NK-92 (cell line): ENCODE results near the gene DNER.
"Not testable (repeated sequence)": the region's sequence is repeated elsewhere in the genome, so short reads cannot be mapped to it uniquely, and the experiment has no call there.

Experiments used
- DNase-seq: peaks from one replicate; lab custom pipeline; 2025; ENCODE audit not compliant: unreplicated experiment; lab: John Stamatoyannopoulos, UW

DNER gene, protein sequence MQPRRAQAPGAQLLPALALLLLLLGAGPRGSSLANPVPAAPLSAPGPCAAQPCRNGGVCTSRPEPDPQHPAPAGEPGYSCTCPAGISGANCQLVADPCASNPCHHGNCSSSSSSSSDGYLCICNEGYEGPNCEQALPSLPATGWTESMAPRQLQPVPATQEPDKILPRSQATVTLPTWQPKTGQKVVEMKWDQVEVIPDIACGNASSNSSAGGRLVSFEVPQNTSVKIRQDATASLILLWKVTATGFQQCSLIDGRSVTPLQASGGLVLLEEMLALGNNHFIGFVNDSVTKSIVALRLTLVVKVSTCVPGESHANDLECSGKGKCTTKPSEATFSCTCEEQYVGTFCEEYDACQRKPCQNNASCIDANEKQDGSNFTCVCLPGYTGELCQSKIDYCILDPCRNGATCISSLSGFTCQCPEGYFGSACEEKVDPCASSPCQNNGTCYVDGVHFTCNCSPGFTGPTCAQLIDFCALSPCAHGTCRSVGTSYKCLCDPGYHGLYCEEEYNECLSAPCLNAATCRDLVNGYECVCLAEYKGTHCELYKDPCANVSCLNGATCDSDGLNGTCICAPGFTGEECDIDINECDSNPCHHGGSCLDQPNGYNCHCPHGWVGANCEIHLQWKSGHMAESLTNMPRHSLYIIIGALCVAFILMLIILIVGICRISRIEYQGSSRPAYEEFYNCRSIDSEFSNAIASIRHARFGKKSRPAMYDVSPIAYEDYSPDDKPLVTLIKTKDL

GRCh38 chr2:229714080-229714735 is at the start of gene DNER:
DNER (minus strand) TSS chr2:229714555; CDS start chr2:229714423, 132 bp downstream.
- no peak for DNase-seq

DNA sequence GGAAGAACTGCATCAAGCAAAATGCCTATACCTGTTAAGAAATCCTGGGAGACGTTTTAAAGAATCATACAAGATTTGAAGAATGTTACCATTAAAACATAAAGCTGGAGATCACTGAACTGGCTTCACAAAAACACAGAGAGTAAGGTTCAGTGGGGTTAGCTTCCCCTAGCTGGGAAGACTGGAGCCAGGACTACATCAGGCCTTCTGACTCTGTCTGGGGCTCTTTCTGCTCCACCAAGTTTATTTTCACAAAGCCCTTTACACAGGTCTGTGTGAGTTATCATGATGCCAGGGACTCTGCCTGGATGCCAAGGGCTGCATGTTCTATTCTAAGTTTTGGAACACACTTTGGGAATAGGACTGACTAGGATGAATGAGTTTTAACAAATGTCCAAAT is 47.3 kb upstream of the DNER start:
- DNase-seq = no peak

DNA sequence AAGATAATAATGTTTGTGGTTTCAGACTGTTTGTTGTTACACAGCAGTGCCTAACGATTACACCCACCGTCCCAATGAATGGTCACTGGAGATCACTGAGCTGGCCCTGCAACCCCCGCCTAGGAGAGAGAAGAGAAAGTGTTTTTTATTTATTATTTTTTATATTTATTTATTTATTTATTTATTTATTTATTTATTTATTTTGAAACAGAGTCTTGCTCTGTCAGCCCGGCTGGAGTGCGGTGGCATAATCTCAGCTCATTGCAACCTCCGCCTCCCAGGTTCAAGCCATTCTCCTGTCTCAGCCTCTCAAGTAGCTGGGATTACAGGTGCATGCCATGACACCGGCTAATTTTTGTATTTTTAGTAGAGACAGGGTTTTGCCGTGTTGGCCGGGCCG is 43.1 kb upstream of the DNER start:
- not testable (repeated sequence) for DNase-seq

DNA sequence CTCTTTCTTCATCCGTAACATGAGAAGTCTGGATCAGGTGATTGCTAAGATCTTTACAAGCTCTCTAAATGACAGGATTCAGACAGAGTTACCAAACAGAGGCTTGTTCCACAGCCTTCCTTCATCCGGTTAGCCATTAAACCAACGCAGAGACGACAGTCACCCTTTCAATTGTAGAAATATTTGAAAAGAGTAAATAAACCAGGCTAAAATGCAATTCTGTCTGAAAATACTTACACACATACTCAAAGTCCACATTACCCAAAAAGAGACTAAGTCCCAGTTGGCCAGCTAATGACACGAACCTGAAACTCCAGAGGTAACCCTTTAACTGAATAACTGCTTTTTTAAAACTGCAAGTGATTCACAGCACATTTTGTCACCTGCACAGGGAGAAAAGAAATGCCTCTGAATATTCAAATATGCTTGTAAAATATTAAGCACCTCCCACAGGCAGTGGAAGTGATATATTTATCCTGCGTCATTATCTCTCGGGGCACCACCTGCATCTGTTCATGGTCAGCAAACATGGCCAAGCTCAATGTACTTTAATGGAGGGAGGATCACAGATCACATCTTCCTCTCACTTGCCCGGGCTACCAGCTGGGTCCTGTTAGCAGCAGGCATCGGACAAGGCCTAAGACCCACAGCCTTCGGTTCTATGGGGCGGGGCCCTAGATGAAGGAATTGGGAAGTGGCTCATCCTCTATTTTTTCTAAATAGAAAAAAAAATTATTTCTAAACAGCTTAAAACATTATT is 38.8 kb upstream of the DNER start:
- no peak for DNase-seq

DNA sequence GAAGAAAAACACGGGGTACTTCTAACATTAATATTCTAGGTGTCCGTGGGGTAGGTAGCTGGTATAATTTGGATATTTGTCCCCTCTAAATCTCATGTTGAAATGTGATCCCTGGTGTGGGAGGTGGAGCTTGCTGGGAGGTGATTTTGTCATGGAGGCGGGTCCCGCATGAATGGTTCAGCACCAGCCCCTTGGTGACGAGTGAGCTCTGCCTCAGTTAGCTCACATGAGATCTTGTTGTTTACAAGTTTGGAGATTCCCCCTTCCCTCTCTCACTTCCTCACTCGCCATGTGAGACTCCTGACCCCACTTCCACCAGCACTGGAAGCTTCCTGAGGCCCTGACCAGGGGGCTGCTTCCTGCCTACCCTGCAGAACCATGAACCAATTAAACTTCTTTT is 35.4 kb upstream of the DNER start:
- DNase-seq = no peak

- DNase-seq = no peak
These were observed 34.6 kb upstream of the DNER start for GRCh38 chr2:229748950-229749349.

GRCh38 chr2:229742691-229743090 is 28.3 kb upstream of the DNER start:
- DNase-seq = not testable (repeated sequence)

GRCh38 chr2:229740279-229740678 is 25.9 kb upstream of the DNER start:
- no peak for DNase-seq

DNA sequence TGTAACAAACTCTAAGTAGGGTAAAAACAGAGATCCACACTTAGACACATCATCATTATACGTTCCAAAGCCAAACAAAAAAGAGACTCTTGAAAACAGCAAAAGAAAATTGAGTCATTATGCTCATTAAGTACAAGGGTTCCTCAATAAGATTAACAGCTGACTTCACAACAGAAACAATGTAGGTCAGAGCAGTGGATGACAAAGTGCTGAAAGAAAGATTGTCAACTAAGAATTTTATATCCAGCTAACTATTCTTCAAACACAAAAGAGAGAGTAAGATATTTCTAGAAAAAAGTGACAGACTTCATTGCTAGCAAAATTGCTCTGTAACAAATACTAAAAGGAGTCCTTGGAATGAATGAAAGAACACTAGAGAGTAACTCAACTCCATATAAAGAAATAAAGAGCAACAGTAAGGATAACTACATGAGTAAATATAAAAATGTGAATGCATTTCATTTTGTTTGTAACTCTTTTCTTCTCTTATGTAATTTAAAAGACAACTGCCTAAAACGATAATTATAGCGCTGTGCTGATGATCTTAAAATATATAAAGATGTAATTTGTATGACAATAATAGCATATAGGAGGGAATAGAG is 23.8 kb upstream of the DNER start:
- DNase-seq = no peak

GRCh38 chr2:229734410-229734809 is 20.1 kb upstream of the DNER start:
- DNase-seq = no peak

GRCh38 chr2:229733611-229734245 is 19.4 kb upstream of the DNER start:
- no peak for DNase-seq

DNA sequence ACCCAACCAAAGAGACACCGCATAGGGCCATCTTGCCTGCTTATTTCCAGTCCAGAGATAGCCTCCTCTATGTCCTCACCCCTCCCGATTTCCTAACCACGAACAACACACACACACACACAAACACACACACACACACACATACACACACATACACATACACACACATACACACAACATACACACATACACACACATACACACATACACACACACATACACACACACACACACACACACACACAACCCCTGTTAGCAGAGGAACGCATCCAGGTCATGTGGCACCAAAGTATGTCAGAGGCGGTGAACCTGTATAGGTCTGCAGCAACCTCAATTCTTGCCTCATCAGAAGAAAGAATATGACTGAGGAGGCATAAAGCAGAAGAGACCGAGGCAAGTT is 18.5 kb upstream of the DNER start:
- DNase-seq = no peak

- no peak for DNase-seq
These were observed 17.6 kb upstream of the DNER start for GRCh38 chr2:229731916-229732315.

DNA sequence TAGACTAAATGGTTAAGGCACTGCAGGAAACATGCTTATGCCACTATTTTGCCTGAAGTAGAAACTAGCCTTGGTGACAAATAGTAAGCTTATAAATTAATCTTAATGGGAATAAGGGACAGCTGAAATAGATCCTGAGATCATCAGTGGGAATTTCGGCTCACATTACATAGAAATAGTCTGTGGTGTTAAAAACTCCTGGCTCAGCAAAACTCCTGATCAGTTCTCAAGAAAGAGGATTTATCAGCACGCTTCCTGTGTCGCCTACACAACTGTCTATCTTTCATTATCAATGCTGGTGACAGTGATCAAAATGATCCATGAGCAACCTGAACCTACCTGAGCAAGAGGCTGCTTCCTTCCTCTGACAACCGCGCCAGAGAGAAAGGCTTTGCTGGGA is 17.0 kb upstream of the DNER start:
- DNase-seq = no peak

GRCh38 chr2:229728370-229728769 is 14.0 kb upstream of the DNER start:
- DNase-seq = no peak

DNA sequence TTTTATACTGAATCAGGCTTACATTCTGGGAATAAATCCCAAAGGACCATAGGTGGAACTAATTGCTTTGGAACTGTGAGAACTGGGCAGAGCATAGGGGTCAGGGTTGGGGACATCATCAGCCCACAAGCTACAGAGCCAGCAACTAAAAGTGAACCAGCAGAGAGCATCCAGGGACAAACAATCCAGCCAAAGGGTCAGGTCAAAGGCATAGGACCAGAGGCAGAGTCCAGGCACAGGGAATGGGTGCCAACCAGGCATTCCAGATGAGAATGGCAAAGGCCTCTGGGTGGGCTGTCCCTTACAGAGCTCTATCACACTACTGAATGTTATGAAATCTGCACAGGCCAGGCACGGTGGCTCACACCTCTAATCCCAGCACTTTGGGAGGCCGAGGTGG is 12.3 kb upstream of the DNER start:
- DNase-seq = no peak

DNA sequence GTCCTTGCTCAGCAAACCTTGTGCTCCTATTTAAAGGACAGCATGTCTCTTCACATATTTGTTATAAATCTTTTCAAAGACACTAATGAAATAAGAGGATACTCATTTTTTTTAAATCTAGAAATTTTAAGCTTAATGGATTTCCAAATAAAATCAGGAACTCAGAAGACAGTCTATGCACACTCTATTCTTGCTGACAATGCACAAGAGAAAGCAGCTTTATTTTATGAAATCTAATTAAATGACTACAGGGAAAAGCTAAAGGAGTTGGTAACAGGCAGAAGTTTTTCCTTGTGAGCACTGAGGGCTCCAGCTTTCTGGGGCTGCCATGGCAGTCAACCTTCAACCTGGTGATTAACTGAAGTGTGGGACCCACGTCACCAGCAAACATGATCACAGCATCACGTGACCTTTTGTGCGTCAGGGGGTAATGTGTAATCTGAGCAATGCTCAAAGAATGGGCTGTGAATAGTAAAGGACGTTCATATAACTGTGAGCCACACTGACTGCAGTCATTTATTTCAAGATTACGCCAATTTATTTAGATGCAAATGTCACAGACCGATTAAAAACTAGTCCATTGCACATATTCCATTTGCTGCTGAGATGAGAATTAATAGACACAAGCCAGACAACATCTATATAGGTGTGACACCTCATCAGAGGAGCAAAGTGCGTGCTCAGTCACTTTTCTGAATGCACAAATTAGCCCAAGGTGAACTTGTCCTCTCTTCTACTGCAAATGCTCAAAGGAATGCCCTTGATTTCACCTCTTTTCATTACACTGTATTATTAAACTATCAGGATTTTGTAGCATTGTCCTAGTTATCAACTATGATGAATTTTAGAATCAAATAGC is 11.6 kb upstream of the DNER start:
- no peak for DNase-seq

GRCh38 chr2:229723192-229723591 is 8.8 kb upstream of the DNER start:
- DNase-seq = not testable (repeated sequence)

GRCh38 chr2:229719926-229720647 is 5.7 kb upstream of the DNER start:
- no peak for DNase-seq
